Mesenchymal stem cell (in vitro differentiated cells and primary cell): ENCODE results near the gene HIVEP2.

Experiments used
- DNase-seq: peaks from one replicate; pipeline ENCODE4 v3.0.0-alpha.2; 2013
- H2AFZ ChIP-seq: one replicate; pipeline ENCODE4 v1.6.1; 2013; ENCODE audit warnings: low read depth, mild to moderate bottlenecking, control low read depth, inconsistent platforms, low read length, moderate library complexity
- H2AK5ac ChIP-seq: 2 replicates; pipeline ENCODE4 v1.6.1; 2013; ENCODE audit warnings: low read length, moderate library complexity, mild to moderate bottlenecking, inconsistent platforms; ENCODE audit not compliant: severe bottlenecking
- H2BK120ac ChIP-seq: one replicate; pipeline ENCODE4 v1.6.1; 2013; ENCODE audit warnings: low read depth, mild to moderate bottlenecking, inconsistent platforms, low read length, moderate library complexity
- H2BK12ac ChIP-seq, 2 experiments: one replicate each; pipeline ENCODE4 v1.6.1; 2013; ENCODE audit warnings: inconsistent platforms in 2 of 2, low read length in 2 of 2, mild to moderate bottlenecking in 2 of 2, moderate library complexity in 2 of 2, control low read depth in 1 of 2
- H2BK15ac ChIP-seq: one replicate; pipeline ENCODE4 v1.6.1; 2013; ENCODE audit warnings: mild to moderate bottlenecking, low read depth, inconsistent platforms; ENCODE audit not compliant: poor library complexity, severe bottlenecking
- H2BK5ac ChIP-seq: 2 replicates; pipeline ENCODE4 v1.6.1; 2013; ENCODE audit warnings: low read depth, mild to moderate bottlenecking, low read length, control low read depth, inconsistent platforms; ENCODE audit not compliant: poor library complexity, severe bottlenecking
- H3K14ac ChIP-seq, 2 experiments: one replicate each; pipeline ENCODE4 v1.6.1; 2013; ENCODE audit warnings: inconsistent platforms in 2 of 2, low read length in 2 of 2, control low read depth in 1 of 2, mild to moderate bottlenecking in 1 of 2, moderate library complexity in 1 of 2
- H3K18ac ChIP-seq, 2 experiments: one replicate each; pipeline ENCODE4 v1.6.1; 2013; ENCODE audit warnings: inconsistent platforms in 2 of 2, low read length in 2 of 2, control low read depth in 1 of 2, low read depth in 1 of 2, mild to moderate bottlenecking in 1 of 2
- H3K23ac ChIP-seq, 2 experiments: one replicate each; pipeline ENCODE4 v1.6.1; 2013; ENCODE audit warnings: inconsistent platforms in 2 of 2, low read length in 2 of 2, mild to moderate bottlenecking in 2 of 2, moderate library complexity in 2 of 2, control low read depth in 1 of 2
- H3K27ac ChIP-seq: 2 replicates; pipeline ENCODE4 v1.5.1; 2013; ENCODE audit warnings: mild to moderate bottlenecking, moderate library complexity, low read length, control low read depth, inconsistent platforms; ENCODE audit not compliant: poor library complexity, severe bottlenecking
- H3K27me3 ChIP-seq, 2 experiments: 2 replicates each; pipeline versions ENCODE4 v1.6.1 to v1.7.0; 2013; ENCODE audit warnings: low read length in 2 of 2, mild to moderate bottlenecking in 2 of 2, moderate library complexity in 2 of 2, control low read depth in 1 of 2, inconsistent platforms in 1 of 2; ENCODE audit not compliant: control insufficient read depth in 1 of 2, insufficient read depth in 1 of 2
- H3K36me3 ChIP-seq, 2 experiments: 2 replicates each; pipeline versions ENCODE4 v1.6.1 to v1.7.0; 2013; ENCODE audit warnings: low read length in 2 of 2, control low read depth in 1 of 2, inconsistent platforms in 1 of 2, low read depth in 1 of 2, mild to moderate bottlenecking in 1 of 2; ENCODE audit not compliant: insufficient read depth in 2 of 2, control insufficient read depth in 1 of 2
- H3K4ac ChIP-seq, 2 experiments: one replicate each; pipeline ENCODE4 v1.6.1; 2013; ENCODE audit warnings: inconsistent platforms in 2 of 2, low read length in 2 of 2, mild to moderate bottlenecking in 2 of 2, moderate library complexity in 2 of 2, control low read depth in 1 of 2, low read depth in 1 of 2
- H3K4me1 ChIP-seq: 2 replicates; pipeline ENCODE4 v1.6.1; 2013; ENCODE audit warnings: low read depth, low read length, control low read depth; ENCODE audit not compliant: control insufficient read depth, insufficient read depth
- H3K4me2 ChIP-seq: 2 replicates; pipeline ENCODE4 v1.6.1; 2013; ENCODE audit warnings: low read length, mild to moderate bottlenecking, inconsistent platforms; ENCODE audit not compliant: poor library complexity, severe bottlenecking
- H3K4me3 ChIP-seq, 2 experiments: 2 replicates each; pipeline versions ENCODE4 v1.5.1 to v1.7.0; 2013; ENCODE audit warnings: low read length in 2 of 2, mild to moderate bottlenecking in 2 of 2, control low read depth in 1 of 2, low read depth in 1 of 2; ENCODE audit not compliant: insufficient read depth in 1 of 2
- H3K79me1 ChIP-seq: replicated peaks from 2 replicates; pipeline ENCODE4 v1.6.1; 2013; ENCODE audit warnings: mild to moderate bottlenecking, control low read depth, low read length, inconsistent platforms; ENCODE audit not compliant: poor library complexity, severe bottlenecking
- H3K9ac ChIP-seq: 2 replicates; pipeline ENCODE4 v1.7.0; 2013; ENCODE audit warnings: mild to moderate bottlenecking, low read length, moderate library complexity
- H3K9me3 ChIP-seq: 2 replicates; pipeline ENCODE4 v1.7.0; 2013; ENCODE audit warnings: mild to moderate bottlenecking, low read length; ENCODE audit not compliant: control insufficient read depth
- H4K8ac ChIP-seq: one replicate; pipeline ENCODE4 v1.6.1; 2013; ENCODE audit warnings: inconsistent platforms, mild to moderate bottlenecking, low read length, moderate library complexity
- H4K91ac ChIP-seq: one replicate; pipeline ENCODE4 v1.6.1; 2013; ENCODE audit warnings: mild to moderate bottlenecking, low read length, inconsistent platforms
- WGBS: methylation state at CpG from one replicate; pipeline ENCODE4 v1.1.7; 2013; ENCODE audit warnings: mixed read lengths; 5-methylcytosine and 5-hydroxymethylcytosine counted together

Gene HIVEP2

DNA sequence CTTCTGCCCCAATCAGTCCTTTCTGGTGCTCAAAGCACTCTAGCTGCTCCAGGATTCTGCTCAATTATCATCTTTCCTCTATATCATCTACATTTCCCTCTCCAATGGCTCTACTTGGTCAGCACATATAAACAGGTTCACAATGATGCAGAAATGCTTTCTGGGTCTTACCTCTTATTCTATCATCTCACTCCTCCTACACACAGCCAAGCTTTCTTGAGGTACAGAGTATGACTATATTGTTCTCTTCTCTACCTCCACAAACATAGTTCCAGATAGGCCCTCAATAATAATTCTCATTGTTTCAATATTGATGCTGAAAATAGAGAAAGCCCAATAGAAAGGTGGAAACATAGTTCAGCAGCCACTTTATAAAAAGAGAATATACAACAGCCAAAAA, 48.2 kb downstream of the HIVEP2 start:
- H3K4me3 ChIP-seq, result no peak overlapping the region
- no peak overlapping the region for H3K23ac ChIP-seq
- H3K9me3 ChIP-seq, result no peaks in the 10 kb centered on the region
- DNase-seq, result no peak
- no peak overlapping the region for H2BK12ac ChIP-seq
- no peak overlapping the region for H2BK5ac ChIP-seq
- no peak overlapping the region for H4K91ac ChIP-seq
- no peaks in the 10 kb centered on the region for H3K27me3 ChIP-seq
- H3K4me2 ChIP-seq, result no peak overlapping the region
- H3K14ac ChIP-seq, result no peak overlapping the region
- H3K4me1 ChIP-seq, result peaks cover 4% of the 10 kb centered on the region
- no peak overlapping the region for H2AFZ ChIP-seq
- no peak overlapping the region for H4K8ac ChIP-seq
- H3K79me1 ChIP-seq, result peaks cover 16% of the 10 kb centered on the region
- H3K4ac ChIP-seq, result no peak overlapping the region
- no peak overlapping the region for H3K9ac ChIP-seq
- no peak overlapping the region for H2AK5ac ChIP-seq
- no peak overlapping the region for H3K18ac ChIP-seq
- H2BK15ac ChIP-seq, result no peak overlapping the region
- H3K27ac ChIP-seq, result no peak overlapping the region
- H2BK120ac ChIP-seq, result no peak overlapping the region
- no peaks in the 10 kb centered on the region for H3K36me3 ChIP-seq

DNA sequence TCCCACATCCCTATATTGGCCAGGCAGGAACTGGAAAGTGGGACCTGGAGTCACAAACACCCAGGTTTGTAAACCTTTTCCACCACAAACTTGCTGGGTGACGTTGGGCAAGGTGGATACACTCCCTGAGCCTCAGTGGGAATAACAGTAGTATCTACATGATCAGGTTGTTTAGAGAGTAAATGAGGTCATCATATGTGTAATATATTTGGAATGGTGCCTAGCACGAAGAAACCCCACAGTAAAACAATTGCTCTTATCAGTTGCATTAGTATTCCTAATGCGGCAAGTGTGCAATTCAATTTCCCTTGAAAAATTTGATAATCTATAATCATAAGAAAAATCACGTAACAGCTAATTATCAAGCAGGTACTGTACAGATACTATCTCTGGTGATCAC, 51.9 kb downstream of the HIVEP2 start:
- whole genome bisulfite sequencing, result 54% methylated on average over 3 of the region's 4 CpGs
- no peak overlapping the region for H3K4me3 ChIP-seq
- DNase-seq, result peak; percentile 62
- peaks cover 14% of the 10 kb centered on the region for H3K79me1 ChIP-seq
- no peaks in the 10 kb centered on the region for H3K9me3 ChIP-seq
- H3K4me1 ChIP-seq, result no peaks in the 10 kb centered on the region
- no peak overlapping the region for H4K91ac ChIP-seq
- H3K14ac ChIP-seq, result no peak overlapping the region
- no peak overlapping the region for H3K4ac ChIP-seq
- no peak overlapping the region for H2BK12ac ChIP-seq
- H3K36me3 ChIP-seq, result no peaks in the 10 kb centered on the region
- no peaks in the 10 kb centered on the region for H3K27me3 ChIP-seq
- no peak overlapping the region for H2BK15ac ChIP-seq
- no peak overlapping the region for H3K27ac ChIP-seq
- no peak overlapping the region for H2AK5ac ChIP-seq
- H3K9ac ChIP-seq, result no peak overlapping the region
- no peak overlapping the region for H3K18ac ChIP-seq
- no peak overlapping the region for H4K8ac ChIP-seq
- no peak overlapping the region for H2BK120ac ChIP-seq
- H2BK5ac ChIP-seq, result no peak overlapping the region
- H3K4me2 ChIP-seq, result no peak overlapping the region
- H3K23ac ChIP-seq, result no peak overlapping the region
- no peak overlapping the region for H2AFZ ChIP-seq

DNA sequence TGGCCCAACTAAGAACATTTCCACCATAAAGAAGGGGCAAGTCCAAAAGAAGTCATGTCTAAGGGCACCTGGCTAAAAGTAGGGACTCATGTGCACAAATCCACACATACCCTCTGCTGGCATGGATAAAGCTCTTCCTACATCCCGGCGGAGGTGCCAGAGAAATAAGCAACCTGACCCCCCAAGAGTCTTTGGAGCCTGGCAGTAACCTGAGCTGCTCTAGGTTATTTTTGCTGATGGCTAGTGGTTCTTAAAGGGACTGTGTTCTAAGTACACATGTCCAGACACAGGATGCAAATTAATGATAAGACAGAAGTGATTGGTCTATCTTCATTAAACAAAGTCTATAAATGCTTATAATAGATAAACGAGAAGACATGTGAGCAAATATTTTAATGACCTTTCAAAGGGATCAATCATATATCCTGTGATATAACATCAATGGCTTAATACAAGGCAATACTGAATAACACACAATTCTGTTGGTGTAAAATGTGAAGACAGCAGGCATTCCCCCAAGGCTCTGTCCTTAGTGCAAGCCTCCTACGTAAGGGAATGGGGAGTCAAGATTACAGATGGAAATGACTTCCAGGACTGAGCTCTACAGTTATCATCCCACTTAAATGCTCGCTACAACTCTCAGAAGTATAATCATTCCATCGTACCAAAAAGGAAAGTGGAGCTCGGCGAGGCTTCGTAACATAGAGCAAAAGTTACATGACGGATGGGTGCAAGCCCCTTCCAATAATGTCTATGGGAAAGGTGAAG, 52.5 kb downstream of the HIVEP2 start:
- H2AK5ac ChIP-seq, result no peak overlapping the region
- H3K79me1 ChIP-seq, result peaks cover 10% of the 10 kb centered on the region
- H2BK5ac ChIP-seq, result no peak overlapping the region
- no peak overlapping the region for H3K18ac ChIP-seq
- 92% methylated on average over 9 of the region's 10 CpGs for WGBS
- H3K23ac ChIP-seq, result no peak overlapping the region
- H3K4me3 ChIP-seq, result no peak overlapping the region
- DNase-seq, result no peak
- H2AFZ ChIP-seq, result no peak overlapping the region
- H2BK12ac ChIP-seq, result peak overlapping the region in 1 of 2 experiments; percentile 42
- no peak overlapping the region for H3K9ac ChIP-seq
- no peaks in the 10 kb centered on the region for H3K36me3 ChIP-seq
- H4K91ac ChIP-seq, result no peak overlapping the region
- H3K4me1 ChIP-seq, result no peaks in the 10 kb centered on the region
- no peak overlapping the region for H4K8ac ChIP-seq
- no peak overlapping the region for H2BK15ac ChIP-seq
- no peak overlapping the region for H3K27ac ChIP-seq
- no peaks in the 10 kb centered on the region for H3K27me3 ChIP-seq
- H3K9me3 ChIP-seq, result no peaks in the 10 kb centered on the region
- H3K4me2 ChIP-seq, result no peak overlapping the region
- no peak overlapping the region for H3K4ac ChIP-seq
- H3K14ac ChIP-seq, result no peak overlapping the region
- no peak overlapping the region for H2BK120ac ChIP-seq

DNA sequence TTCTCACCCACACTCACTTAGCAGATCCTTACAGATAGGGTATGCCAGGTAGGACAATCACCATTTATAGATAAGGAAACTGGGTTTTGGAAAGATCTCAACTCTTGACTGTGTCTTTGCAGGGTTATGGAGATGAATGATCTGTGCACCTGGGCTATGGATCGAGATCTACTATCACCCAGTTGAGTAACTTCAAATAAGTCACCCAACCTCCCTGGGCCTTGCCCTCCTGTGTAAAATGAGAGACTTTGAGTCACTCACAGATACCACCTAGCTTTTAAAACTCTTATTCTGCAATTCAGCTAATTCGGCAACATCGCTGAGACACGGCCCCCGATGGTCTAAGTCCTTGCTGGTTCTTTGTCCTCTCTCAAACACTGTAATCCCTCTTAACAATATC, 53.5 kb downstream of the HIVEP2 start:
- H3K79me1 ChIP-seq, result peaks cover 8% of the 10 kb centered on the region
- H3K4me3 ChIP-seq, result no peak overlapping the region
- H2BK15ac ChIP-seq, result no peak overlapping the region
- no peaks in the 10 kb centered on the region for H3K9me3 ChIP-seq
- no peak overlapping the region for H2AK5ac ChIP-seq
- no peak overlapping the region for H3K23ac ChIP-seq
- no peak overlapping the region for H3K9ac ChIP-seq
- no peak overlapping the region for H2BK5ac ChIP-seq
- no peaks in the 10 kb centered on the region for H3K4me1 ChIP-seq
- H3K4ac ChIP-seq, result no peak overlapping the region
- 99% methylated on average over 5 of the region's 5 CpGs for WGBS
- no peak overlapping the region for H2AFZ ChIP-seq
- H3K27ac ChIP-seq, result no peak overlapping the region
- H2BK12ac ChIP-seq, result no peak overlapping the region
- H3K27me3 ChIP-seq, result no peaks in the 10 kb centered on the region
- H3K36me3 ChIP-seq, result no peaks in the 10 kb centered on the region
- no peak for DNase-seq
- no peak overlapping the region for H3K18ac ChIP-seq
- H2BK120ac ChIP-seq, result no peak overlapping the region
- no peak overlapping the region for H3K4me2 ChIP-seq
- no peak overlapping the region for H4K8ac ChIP-seq
- H3K14ac ChIP-seq, result no peak overlapping the region
- H4K91ac ChIP-seq, result no peak overlapping the region
